Measurements from ENCODE around the gene FOLR2.

GRCh38 chr11:72257570-72257969 is 41.0 kb downstream of the FOLR2 start:
- TF ChIP-seq CTCF (IDR thresholded peaks at IDR 0.05) (no peak), POLR2A (IDR thresholded peaks at IDR 0.05) (no peak)
